Ovary (tissue), 9 donors: ENCODE results near the gene SH2D6. TPM values are rescaled to one million over a fixed set of nuclear protein-coding genes. Genes with fewer than 3 reads are reported as not detected.

Source experiments
- DNase-seq, 5 donors: peaks; one replicate each; pipeline ENCODE4 v3.0.0-alpha.2; 2019 to 2020
- H3K27ac ChIP-seq, 2 donors: fragments of 200-600 bp; one replicate each; pipeline versions ENCODE4 v1.5.1 to v1.8.0; 2019 to 2022
- H3K27me3 ChIP-seq: fragments of 200-600 bp; one replicate; pipeline ENCODE4 v1.8.0; 2022
- H3K36me3 ChIP-seq: fragments of 200-600 bp; sonication (generic); one replicate; pipeline ENCODE4 v1.5.1; 2019
- H3K4me1 ChIP-seq: one replicate; pipeline ENCODE4 v1.8.1; 2013; ENCODE audit warnings: mild to moderate bottlenecking, moderate library complexity; ENCODE audit not compliant: insufficient read depth
- H3K4me3 ChIP-seq: fragments of 200-600 bp; sonication (generic); one replicate; pipeline ENCODE4 v1.5.1; 2017
- H3K9me3 ChIP-seq, 2 donors: fragments of 200-600 bp in 1 of 2; sonication (generic) in 1 of 2; one replicate each; pipeline versions ENCODE4 v1.5.1 to v1.8.1; 2013 to 2019; ENCODE audit warnings: mild to moderate bottlenecking in 1 of 2, moderate library complexity in 1 of 2
- CTCF ChIP-seq, 3 donors: fragments of 450-650 bp in 2 of 3; fragments of 200-600 bp in 1 of 3; IDR thresholded peaks; one replicate each; pipeline versions ENCODE4 v1.5.1 to v1.8.0; 2016 to 2022; ENCODE audit warnings: antibody characterized with exemption in 3 of 3, mild to moderate bottlenecking in 1 of 3
- EP300 ChIP-seq: sonication (generic); formaldehyde crosslinking; IDR thresholded peaks from one replicate; pipeline ENCODE4 v1.6.1; 2017; ENCODE audit warnings: antibody characterized with exemption
- POLR2A ChIP-seq: fragments of 450-650 bp; IDR thresholded peaks from one replicate; pipeline ENCODE4 v1.6.1; 2017; ENCODE audit warnings: antibody characterized with exemption, mild to moderate bottlenecking, moderate library complexity
- WGBS, 3 donors: extraction: QIAGEN DNeasy Blood & Tissue Kit in 1 of 3; methylation state at CpG; one replicate each; pipeline versions ENCODE4 v1.1.5 to v1.1.7; 2013 to 2017; 5-methylcytosine and 5-hydroxymethylcytosine counted together
- intact Hi-C, 4 donors: fragments of 100-400 bp; cut with DNase I; formaldehyde crosslinking; loops; one replicate each; pipeline versions ENCODE4 v1.11.0 to v1.15.1; 2022 to 2023
- polyA plus RNA-seq, 2 donors: library from polyadenylated mRNA; stranded (reverse); fragments of 200-250 nt in 1 of 2; fragments of 350-450 nt in 1 of 2; fragmentation: Illumina TruSeq in 1 of 2; extraction: RNeasy Lipid Tissue Mini Kit (QIAGEN cat#74804) in 1 of 2; gene quantifications; one replicate each; pipeline ENCODE4 v1.2.3, GENCODE V29; 2013 to 2014
- total RNA-seq, 7 donors: library from RNA; depleted of rRNA in 2 of 7; stranded (reverse); fragments of >200 nt in 2 of 7; fragmentation: NEBNext Ultra II Directional in 3 of 7; extraction: Animal tissue kit (Norgen Biotek cat#: 25700) in 3 of 7; gene quantifications; one replicate each; pipeline versions ENCODE4 v1.1.0 to v1.2.4, GENCODE V29; 2016 to 2023
- donor health status: DM: no; HTN: no; CAD: no; lungs with moderate emphysema.
- donor health status: DM: no; HTN: no; CAD: no.
- donor health status: Bipolar disorder and iron deficiency.
- donor health status: DM: yes; HTN: yes; CAD: no.
- donor health status: DM: no; HTN: no; CAD: no.
- donor health status: DM: yes; HTN: yes; CAD: no.

SH2D6 gene
- total and polyA plus RNA-seq, 9 donors, result 0.12 to 1.9 (median 0.41) TPM; not detected in 5

- no peaks in the 10 kb centered on the region for H3K9me3 ChIP-seq
- DNase-seq, result no peak
- H3K4me3 ChIP-seq, result no peak overlapping the region
- H3K27ac ChIP-seq, result no peak overlapping the region
- H3K27me3 ChIP-seq, result no peaks in the 10 kb centered on the region
- intact Hi-C loops, result no loop called here
- no peaks in the 10 kb centered on the region for H3K36me3 ChIP-seq
- TF ChIP-seq EP300 (no peak), POLR2A (no peak), CTCF (IDR thresholded peaks at IDR 0.05) (no peak)
- H3K4me1 ChIP-seq, result peaks cover 2% of the 10 kb centered on the region
- 74 to 95% (median 90%) methylated on average over 1 of the region's 1 CpG for WGBS, 3 donors
These were observed 41.3 kb downstream of the SH2D6 start for GRCh38 chr2:85459771-85460170.

GRCh38 chr2:85462322-85462721, 43.8 kb downstream of the SH2D6 start:
- Histone ChIP-seq H3K9me3 (no peaks in the 10 kb centered on the region), H3K36me3 (no peaks in the 10 kb centered on the region), H3K4me1 (peaks cover 2% of the 10 kb centered on the region), H3K27me3 (no peaks in the 10 kb centered on the region), H3K4me3 (no peak overlapping the region), H3K27ac (no peak overlapping the region)
- 89 to 98% (median 92%) methylated on average over 2 of the region's 2 CpGs for WGBS, 3 donors
- intact Hi-C loops, result no loop called here
- TF ChIP-seq POLR2A (no peak), EP300 (no peak), CTCF (IDR thresholded peaks at IDR 0.05) (no peak)
- no peak for DNase-seq

GRCh38 chr2:85468096-85468703, 49.7 kb downstream of the SH2D6 start:
- intact Hi-C loops, result no loop called here
- Histone ChIP-seq H3K9me3 (no peaks in the 10 kb centered on the region), H3K4me3 (no peak overlapping the region), H3K27ac (no peak overlapping the region), H3K36me3 (no peaks in the 10 kb centered on the region), H3K4me1 (peaks cover 5% of the 10 kb centered on the region), H3K27me3 (no peaks in the 10 kb centered on the region)
- 73 to 87% (median 87%) methylated on average over 8 of the region's 8 CpGs for whole genome bisulfite sequencing, 3 donors
- DNase-seq, result no peak
- TF ChIP-seq POLR2A (no peak), EP300 (no peak), CTCF (IDR thresholded peaks at IDR 0.05) (no peak)

- Histone ChIP-seq H3K36me3 (no peaks in the 10 kb centered on the region), H3K27ac (no peak overlapping the region), H3K4me3 (no peak overlapping the region), H3K4me1 (peaks cover 5% of the 10 kb centered on the region), H3K9me3 (no peaks in the 10 kb centered on the region), H3K27me3 (no peaks in the 10 kb centered on the region)
- WGBS, 3 donors, result 70 to 76% (median 75%) methylated on average over 12 of the region's 12 CpGs
- DNase-seq, result no peak
- intact Hi-C loops, result no loop called here
- TF ChIP-seq POLR2A (no peak), EP300 (no peak), CTCF (IDR thresholded peaks at IDR 0.05) (no peak)
These were observed 50.3 kb downstream of the SH2D6 start for GRCh38 chr2:85468704-85469349.
